Measurements from ENCODE around the gene ASCC3. TPM values are rescaled to one million over a fixed set of nuclear protein-coding genes. Genes with fewer than 3 reads are reported as not detected.

The ASCC3 gene
- total RNA-seq, 1 experiment from 2014 or later, result 40.5 TPM

GRCh38 chr6:100461917-100462705 lies 419.0 kb downstream of the ASCC3 start:
- no peaks in the 10 kb centered on the region for H3K9me2 ChIP-seq (ENCODE audit: insufficient read depth)
- no peak overlapping the region for H3K4me2 ChIP-seq (ENCODE audit: low read length)
- no peak overlapping the region for H3K9ac ChIP-seq (ENCODE audit: low read length)
- H2AFZ ChIP-seq (ENCODE audit: low read depth, low read length, poor library complexity, severe bottlenecking), result no peak overlapping the region
- no peaks in the 10 kb centered on the region for H3K79me2 ChIP-seq (ENCODE audit: insufficient read depth, low read length)
- ChIA-PET POLR2A (no interaction called here), RAD21 (ENCODE audit: low non-redundant PET in 1 of 2, low total read pairs in 2 of 2, uncharacterized antibody in 2 of 2, unreplicated experiment in 2 of 2) (no interaction called here), CTCF (interaction anchor here (0.7 to 1.6 kb wide), 3 partner anchors 19 to 202 kb away, joined by 3 to 4 read pairs (median 4); no protein-coding TSS in a partner anchor)
- no peaks in the 10 kb centered on the region for H3K4me1 ChIP-seq (ENCODE audit: control insufficient read depth in 1 of 2, insufficient read depth in 2 of 2, low read length in 2 of 2)
- no peaks in the 10 kb centered on the region for H3K27me3 ChIP-seq (ENCODE audit: insufficient read depth, low read length)
- DNase-seq (ENCODE audit: low read depth, low spot score) (no peak), ATAC-seq (no peak)
- H3K9me3 ChIP-seq (ENCODE audit: control insufficient read depth in 1 of 2, insufficient read depth in 1 of 2, low read depth in 1 of 2, low read length in 2 of 2), result no peaks in the 10 kb centered on the region
- no peak overlapping the region for H3K4me3 ChIP-seq (replicated peaks in 1 of 2; ENCODE audit: low read depth in 1 of 2, low read length in 2 of 2)
- H4K20me1 ChIP-seq (ENCODE audit: insufficient read depth), result no peaks in the 10 kb centered on the region
- TF ChIP-seq JUND (IDR thresholded peaks at IDR 0.05) (no peak), POLR2AphosphoS5 (IDR thresholded peaks at IDR 0.05; ENCODE audit: low read depth, low read length) (no peak), ZFX (IDR thresholded peaks at IDR 0.05) (no peak), CTCF (IDR thresholded peaks at IDR 0.05 in 2 of 3, conservative IDR thresholded peaks at IDR 0.05 in 1 of 3; ENCODE audit: borderline replicate concordance in 1 of 3, insufficient read depth in 1 of 3, low read depth in 2 of 3, low read length in 2 of 3) (no peak), RAD21 (IDR thresholded peaks at IDR 0.05; ENCODE audit: low read depth) (no peak)
- H3K36me3 ChIP-seq (ENCODE audit: control insufficient read depth in 1 of 2, insufficient read depth in 2 of 2, low read length in 2 of 2), result no peaks in the 10 kb centered on the region
- intact Hi-C loops (cut with micrococcal nuclease), result no loop called here
- no TSS peak for BruUV-seq (replicated peaks)
- H3K27ac ChIP-seq (ENCODE audit: low read depth, low read length), result no peak overlapping the region

- Histone ChIP-seq H3K4me3 (replicated peaks in 1 of 2; ENCODE audit: low read depth in 1 of 2, low read length in 2 of 2) (no peak overlapping the region), H3K27me3 (ENCODE audit: insufficient read depth, low read length) (no peaks in the 10 kb centered on the region), H3K9me3 (ENCODE audit: control insufficient read depth in 1 of 2, insufficient read depth in 1 of 2, low read depth in 1 of 2, low read length in 2 of 2) (no peaks in the 10 kb centered on the region), H3K4me2 (ENCODE audit: low read length) (no peak overlapping the region), H3K4me1 (ENCODE audit: control insufficient read depth in 1 of 2, insufficient read depth in 2 of 2, low read length in 2 of 2) (no peaks in the 10 kb centered on the region), H2AFZ (ENCODE audit: low read depth, low read length, poor library complexity, severe bottlenecking) (no peak overlapping the region), H3K27ac (ENCODE audit: low read depth, low read length) (no peak overlapping the region), H3K9me2 (ENCODE audit: insufficient read depth) (no peaks in the 10 kb centered on the region), H3K79me2 (ENCODE audit: insufficient read depth, low read length) (no peaks in the 10 kb centered on the region), H3K9ac (ENCODE audit: low read length) (no peak overlapping the region), H3K36me3 (ENCODE audit: control insufficient read depth in 1 of 2, insufficient read depth in 2 of 2, low read length in 2 of 2) (no peaks in the 10 kb centered on the region), H4K20me1 (ENCODE audit: insufficient read depth) (no peaks in the 10 kb centered on the region)
- intact Hi-C loops (cut with micrococcal nuclease), result no loop called here
- ATAC-seq (no peak), DNase-seq (ENCODE audit: low read depth, low spot score) (no peak)
- CTCF ChIA-PET, result interaction anchor here (0.6 to 1.7 kb wide), 18 partner anchors 8 to 345 kb away, joined by 3 to 8 read pairs (median 4); no protein-coding TSS in a partner anchor
- RAD21 ChIA-PET (ENCODE audit: low non-redundant PET in 1 of 2, low total read pairs in 2 of 2, uncharacterized antibody in 2 of 2, unreplicated experiment in 2 of 2), result interaction anchor here in 1 of 2 experiments (0.5 kb wide), 1 partner anchor 354 kb away, joined by 3 read pairs; no protein-coding TSS in a partner anchor
- POLR2A ChIA-PET, result no interaction called here
- BruUV-seq (replicated peaks), result no TSS peak
- TF ChIP-seq POLR2A (IDR thresholded peaks at IDR 0.05; ENCODE audit: borderline replicate concordance, extremely low read depth, insufficient read depth, insufficient read length), result no peak
- TF ChIP-seq FOSL1 (IDR thresholded peaks at IDR 0.05; ENCODE audit: low read depth), result no peak
- TF ChIP-seq TCF7L2 (IDR thresholded peaks at IDR 0.05; ENCODE audit: borderline replicate concordance, extremely low read depth, insufficient read depth, insufficient read length), result no peak
- no peak for TF ChIP-seq RAD21 (IDR thresholded peaks at IDR 0.05; ENCODE audit: low read depth)
- TF ChIP-seq JUND (IDR thresholded peaks at IDR 0.05), result no peak
- no peak for TF ChIP-seq ZFX (IDR thresholded peaks at IDR 0.05)
- TF ChIP-seq SP1 (IDR thresholded peaks at IDR 0.05; ENCODE audit: low read depth), result no peak
- no peak for TF ChIP-seq YY1 (IDR thresholded peaks at IDR 0.05; ENCODE audit: extremely low read depth, insufficient replicate concordance, low read depth, low read length)
- TF ChIP-seq ELF1 (IDR thresholded peaks at IDR 0.05; ENCODE audit: borderline replicate concordance, low read depth), result no peak
- TF ChIP-seq MAX (IDR thresholded peaks at IDR 0.05), result no peak
- TF ChIP-seq EGR1 (IDR thresholded peaks at IDR 0.05; ENCODE audit: low read depth), result no peak
- no peak for TF ChIP-seq CEBPB (IDR thresholded peaks at IDR 0.05; ENCODE audit: low read depth)
Measured at GRCh38 chr6:100461278-100461916, 419.7 kb downstream of the ASCC3 start.

Data from HCT116 (cell line).